CD4-positive, alpha-beta T cell treated with Interleukin-10 for 1 hour (primary cell): ENCODE results near the gene FZD10.

Experiments used
- DNase-seq: peaks from one replicate; pipeline ENCODE4 v3.0.0-alpha.2; 2020

The FZD10 gene

DNA sequence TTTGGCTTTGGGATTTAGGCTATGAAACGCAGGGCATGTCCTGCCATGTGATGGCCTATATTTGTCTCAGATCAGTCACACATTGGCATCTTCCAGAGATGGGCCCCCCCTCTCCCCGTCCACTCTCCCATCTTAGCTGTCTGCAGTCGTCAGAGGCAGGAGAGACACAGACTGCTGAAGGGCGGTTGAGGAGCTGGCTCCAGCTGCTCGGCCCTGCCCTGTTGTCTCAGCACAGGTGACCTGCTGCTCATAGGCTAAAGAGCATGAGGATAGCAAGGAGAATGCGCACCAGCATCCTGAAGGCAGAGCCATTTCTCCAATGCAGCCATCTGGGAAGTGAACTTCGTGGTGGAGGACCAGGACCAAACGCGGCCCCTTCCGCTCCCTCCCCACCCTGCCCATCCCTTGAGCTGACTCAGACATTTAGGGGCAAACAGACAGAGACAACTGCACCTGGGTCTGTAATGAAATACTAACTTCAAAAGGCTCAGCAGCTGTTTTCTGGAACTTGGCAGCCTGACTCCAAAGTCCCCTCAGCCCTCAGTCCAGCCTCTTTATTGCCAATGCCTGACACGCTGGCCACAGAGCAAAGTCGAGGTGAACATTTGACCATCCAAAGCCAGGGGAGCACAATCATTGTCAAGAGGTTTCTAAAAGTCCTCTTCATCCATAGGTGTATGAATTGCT is 22.3 kb downstream of the FZD10 start:
- DNase-seq: no peak

DNA sequence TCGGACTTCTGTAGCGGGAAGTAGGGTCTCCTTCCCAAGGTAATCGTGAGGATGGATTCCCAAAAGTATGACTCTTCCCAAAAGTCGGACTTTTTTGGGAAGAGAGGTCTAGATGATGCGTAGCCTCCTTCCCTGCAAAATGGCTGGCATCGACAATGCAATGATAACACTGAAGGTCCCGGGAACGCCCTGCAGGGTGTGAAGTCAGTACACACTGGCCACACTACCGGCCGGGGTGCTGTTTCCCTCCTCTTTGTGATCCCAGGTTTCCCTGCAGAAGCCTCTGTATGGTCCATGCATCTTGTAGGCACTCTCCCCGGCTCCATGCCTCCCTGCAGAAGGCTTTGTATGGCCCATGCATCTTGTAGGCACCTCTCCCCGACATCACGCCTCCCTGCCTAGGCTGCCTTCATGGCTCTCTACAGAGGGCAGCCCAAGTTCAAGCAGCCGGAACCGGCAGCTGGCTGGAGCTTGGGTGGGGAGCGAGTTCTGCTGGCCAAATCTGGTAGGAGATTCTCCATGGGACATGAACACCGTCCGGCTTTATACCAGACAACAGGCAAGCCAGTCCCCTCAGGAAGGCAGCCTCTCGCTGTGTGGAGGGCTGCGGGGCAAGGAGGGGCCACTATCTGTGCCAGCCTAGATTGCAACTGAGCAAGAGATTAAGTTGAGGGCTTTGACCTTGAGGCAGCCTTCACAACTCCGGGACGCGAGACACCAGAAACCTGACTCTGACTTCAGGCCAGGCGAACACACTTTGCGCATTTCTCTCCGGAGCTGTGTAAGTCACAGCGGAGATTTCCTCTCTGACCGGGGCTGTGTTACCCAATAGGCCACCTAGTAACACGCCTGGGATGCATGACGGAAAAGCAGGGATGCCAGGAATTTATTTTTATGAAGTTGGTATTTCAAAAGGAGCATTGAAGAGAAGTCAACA is 23.5 kb downstream of the FZD10 start:
- no peak for DNase-seq

DNA sequence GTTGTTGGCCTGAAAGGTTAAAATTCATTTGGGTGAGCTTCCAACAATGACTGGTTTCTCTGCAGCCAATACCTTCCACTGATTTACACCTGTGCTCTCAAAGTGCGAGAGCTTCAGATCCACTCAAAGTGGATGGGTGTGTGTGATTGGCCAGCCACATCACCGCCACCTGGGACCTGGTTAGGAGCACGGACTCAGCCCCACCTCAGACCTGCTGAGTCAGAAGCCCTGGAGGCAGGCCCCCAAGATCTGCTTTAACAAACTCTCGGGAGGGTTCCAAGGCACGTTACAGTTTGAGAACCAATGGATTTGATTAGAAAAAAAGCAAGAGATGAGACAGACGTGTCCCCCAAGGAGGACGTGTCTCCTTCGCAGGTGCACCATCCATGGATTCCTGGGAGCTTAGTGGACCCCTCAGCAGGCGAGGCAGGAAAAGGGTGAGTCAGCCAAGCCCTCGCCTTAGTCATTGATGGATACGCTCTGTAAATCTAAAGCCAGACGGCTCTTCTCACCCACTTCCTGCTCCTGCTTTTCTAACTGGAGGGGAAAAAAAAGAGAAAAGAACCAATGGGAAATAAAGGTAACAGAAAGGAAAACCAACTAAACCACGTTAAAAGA is 24.5 kb downstream of the FZD10 start:
- DNase-seq: no peak

DNA sequence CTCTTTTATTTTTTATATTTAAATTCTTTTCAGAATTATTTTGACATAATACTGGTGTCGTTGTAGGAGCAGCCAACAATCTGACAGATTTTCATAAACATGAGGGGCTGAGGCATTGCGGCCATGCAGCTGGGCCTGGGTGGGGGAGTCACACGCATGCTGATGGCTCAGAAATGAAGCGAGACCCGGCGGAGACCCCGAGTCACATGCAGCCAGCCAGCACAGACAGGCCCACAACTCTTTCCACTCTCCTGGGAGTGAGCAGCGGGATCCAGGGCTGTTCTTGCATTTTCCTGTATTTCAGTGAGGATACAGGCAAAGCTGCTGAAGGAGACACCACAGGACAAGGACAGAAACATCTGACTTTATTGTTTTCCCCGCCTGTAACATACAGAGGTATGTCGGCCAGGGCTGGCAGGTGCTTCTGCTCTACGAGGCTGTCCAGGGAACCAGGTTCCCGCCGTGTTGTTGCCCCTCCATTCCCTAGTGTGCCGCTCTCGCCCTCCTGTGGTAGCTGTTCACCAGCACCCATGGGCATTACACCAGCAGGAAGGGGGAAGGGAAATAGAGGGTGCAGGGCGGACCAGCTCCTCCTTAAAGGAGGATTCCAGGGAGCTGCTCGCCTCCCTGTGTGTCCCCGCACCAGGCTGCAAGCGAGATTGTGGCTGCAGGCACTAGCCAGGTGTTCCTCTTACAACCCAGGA is 30.5 kb downstream of the FZD10 start:
- DNase-seq: no peak

DNA sequence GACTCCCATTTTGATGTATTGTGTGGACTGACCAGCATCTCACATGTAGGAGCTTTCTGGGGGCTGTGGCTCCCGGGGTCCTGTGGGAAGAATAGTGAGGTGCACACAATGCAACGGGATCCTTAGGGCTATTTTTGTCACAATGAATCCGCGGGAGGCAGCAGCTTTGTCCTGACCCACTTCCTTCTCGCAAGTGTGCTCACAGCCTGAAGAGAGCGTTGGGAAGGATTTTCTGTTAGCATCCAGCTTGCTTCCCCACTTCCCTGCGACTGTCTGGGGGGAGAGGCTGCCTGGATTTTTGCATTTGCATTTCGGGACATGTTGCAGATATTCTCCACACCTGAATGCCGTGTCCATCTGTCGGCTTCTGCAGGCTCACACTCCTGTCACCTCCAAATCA is 31.9 kb downstream of the FZD10 start:
- no peak for DNase-seq

DNA sequence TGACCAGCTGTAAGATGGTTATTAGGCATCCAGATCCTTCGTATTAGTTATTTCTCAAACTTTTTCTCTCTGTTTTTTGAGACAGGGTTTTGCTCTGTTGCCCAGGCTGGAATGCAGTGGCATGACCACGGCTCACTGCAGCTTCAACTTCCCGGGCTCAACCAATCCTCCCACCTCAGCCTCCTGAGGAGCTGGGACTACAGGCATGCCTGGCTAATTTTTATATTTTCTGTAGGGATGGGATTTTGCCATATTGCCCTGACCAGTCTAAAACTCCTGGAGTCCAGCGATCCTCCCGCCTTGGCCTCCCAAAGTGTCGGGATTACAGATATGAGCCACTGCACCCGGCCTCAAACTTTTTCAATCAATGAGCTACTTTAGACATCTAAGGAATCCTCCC is 33.1 kb downstream of the FZD10 start:
- no peak for DNase-seq

DNA sequence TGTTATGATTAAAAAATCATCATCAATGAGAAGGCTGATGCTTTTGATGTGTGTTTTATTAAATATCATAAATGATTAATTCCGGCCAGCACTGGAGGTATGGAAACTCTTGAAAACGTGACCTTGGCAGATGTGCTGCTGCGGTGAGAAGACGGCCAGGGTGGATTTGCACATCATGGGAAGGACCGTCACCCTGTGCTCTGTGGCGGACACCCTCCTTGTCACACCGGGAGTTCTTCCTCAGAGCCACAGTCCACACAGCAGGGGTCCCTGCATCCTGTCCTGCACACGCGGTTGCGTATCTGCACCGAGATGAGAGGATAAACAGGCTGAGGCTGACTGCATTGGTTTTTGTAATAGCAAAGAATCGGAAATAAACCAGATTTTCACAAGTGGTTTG is 33.5 kb downstream of the FZD10 start:
- DNase-seq: no peak

DNA sequence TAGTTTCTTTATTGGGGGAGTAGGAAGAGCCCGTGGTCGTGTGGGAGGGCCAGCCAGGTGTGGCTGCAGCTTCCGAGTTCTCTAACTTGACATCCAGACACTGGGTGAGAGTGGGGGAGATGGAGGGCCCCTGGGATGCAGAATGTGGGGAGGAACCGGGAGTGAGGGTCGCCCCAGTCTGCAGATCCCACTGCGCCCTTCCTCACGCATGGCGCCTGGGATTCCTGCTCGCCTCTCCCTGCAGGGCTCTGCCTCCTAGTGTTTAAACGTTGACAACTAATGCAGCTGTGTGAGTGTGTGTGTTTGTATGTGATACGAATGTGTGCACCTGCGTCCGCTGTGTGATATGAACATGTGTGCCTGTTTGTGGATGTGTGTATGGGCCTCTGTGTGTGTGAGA is 34.6 kb downstream of the FZD10 start:
- no peak for DNase-seq

DNA sequence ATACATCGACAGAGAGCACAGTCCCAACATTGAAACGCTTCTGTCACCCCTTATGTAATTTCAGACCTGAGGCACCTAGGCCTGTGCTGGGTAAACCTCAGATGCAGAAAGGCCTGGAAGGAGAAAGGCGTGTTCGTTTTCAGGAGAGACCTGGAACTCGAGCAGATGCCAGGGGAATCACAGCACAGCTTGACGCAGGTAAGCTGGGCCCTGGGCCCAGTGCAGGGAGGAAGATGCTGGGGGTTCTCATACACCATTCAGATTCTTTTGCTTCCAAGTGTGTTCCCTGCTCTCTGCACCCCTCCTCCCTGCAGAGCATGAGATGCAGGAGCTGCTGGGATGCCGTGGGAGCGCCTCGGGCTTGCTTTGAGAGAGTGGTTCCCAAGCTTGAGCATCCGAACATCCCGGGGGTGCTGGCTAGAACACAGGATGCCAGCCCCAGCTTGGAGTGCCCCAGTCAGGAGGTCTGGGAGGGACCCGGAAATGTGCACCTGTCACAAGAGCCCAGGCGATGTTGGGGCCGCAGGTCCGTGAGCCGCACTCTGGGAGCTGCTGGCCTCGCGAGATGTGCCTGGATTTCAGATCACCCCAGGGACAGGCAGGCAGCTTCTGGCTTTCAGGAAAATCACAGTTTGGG is 35.9 kb downstream of the FZD10 start:
- no peak for DNase-seq

DNA sequence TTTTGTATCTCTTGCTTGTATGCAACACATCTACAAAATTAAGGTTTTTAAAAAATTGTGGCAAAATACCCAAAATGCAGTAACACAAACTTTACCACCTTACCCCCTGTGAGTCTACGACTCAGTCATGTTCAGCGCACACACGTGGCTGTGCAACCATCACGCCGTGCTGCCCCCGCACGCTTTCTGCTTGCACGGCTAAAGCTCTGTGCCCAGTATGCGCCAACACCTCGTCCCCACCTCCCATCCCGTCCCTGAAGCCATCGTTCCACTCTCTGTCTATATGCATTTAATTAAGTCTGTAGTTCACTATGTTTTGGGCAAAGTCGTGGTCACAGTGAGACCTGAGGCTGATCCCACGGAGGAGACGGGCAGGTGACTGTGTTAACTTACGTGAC is 36.4 kb downstream of the FZD10 start:
- DNase-seq: no peak

DNA sequence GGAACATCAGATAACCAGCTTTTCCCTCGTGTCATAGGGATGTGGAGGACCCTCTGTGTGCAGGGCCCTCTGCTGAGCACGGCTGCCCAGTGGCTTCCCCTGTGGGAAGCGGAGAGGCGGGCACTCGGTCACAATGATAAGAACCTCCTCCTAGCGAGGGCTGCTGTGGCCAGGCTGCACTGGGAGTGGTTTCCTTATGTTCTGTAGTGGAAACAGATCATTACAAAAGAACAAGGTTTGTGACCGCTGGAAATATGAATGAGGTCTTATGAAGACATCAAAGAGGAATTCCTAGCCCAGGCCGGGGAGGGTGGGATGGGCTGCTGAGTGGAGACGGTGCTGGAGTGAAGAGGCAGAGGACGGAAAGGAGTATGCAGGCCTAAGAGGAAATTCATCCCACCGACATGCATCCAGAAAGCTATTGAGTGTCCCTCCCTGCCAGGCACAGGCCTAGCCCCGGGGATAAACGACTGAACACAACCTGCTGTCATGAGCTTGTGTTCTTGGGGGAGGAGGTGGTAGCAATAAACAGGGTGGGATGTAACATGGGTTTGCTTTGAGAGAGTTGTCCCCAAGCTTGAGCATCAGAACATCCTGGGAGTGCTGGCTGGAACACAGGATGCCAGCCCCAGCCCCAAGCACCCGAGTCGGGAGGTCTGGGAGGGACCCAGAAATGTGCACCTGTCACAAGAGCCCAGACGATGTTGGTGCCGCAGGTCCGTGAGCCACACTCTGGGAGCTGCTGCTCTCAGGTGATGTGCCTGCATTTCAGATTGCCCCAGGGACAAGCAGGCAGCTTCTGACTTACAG is 37.5 kb downstream of the FZD10 start:
- no peak for DNase-seq

DNA sequence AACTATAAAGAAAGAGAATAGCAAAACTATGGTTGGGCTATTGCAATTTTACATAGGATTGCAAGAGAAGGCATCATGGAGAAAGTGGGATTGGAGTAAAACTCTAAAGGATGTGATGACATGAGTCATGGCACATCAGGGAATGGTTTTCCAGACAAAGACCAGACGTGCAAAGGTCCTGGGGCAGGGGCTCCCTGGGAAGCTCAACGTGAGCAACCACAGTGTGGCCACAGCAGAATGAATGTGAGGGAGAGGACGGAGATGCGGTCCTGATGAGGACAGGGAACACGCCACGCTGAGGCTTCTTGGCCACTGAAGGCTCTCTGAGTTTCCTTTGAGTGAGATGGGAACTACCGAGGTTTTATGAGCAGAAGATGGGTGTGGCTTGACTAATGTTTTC is 38.2 kb downstream of the FZD10 start:
- no peak for DNase-seq

DNA sequence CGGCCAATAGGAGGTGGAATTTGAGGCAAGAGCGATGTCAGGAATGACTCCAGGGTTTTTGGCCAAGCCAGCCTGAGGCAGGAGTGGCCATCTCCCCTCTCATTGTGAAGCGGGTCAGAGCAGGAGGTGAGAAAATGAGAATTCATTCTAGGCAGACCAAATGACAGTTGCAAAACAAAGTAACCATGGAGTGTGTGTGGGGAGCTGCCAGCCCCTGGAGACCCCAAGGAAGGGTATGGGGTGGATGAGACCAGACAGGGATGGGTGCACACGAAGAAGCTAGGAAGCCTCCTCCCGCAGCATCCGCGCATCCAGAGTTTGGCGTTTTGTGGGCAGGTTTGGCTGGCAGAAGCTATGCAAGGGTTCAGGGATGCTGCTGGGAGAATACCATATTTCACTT is 38.8 kb downstream of the FZD10 start:
- no peak for DNase-seq

DNA sequence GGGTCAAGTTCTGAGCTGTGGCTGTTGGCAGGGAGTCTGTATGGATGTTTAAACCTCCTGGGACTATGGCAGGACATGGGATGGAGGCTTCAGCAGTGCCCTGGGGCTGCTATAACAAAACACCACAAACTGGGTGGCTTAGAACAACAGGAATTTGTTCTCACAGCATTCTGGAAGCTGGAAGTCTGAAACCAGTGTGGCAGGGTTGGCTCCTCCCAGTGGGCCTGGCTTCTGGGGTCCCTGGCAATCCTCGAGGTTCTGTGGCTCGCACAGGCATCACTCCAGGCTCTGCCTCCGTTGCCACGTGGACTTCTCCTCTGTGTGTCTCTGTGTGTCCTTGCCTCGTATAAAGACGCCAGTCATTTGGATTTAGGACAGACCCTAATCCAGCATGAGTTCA is 39.9 kb downstream of the FZD10 start:
- DNase-seq: no peak

DNA sequence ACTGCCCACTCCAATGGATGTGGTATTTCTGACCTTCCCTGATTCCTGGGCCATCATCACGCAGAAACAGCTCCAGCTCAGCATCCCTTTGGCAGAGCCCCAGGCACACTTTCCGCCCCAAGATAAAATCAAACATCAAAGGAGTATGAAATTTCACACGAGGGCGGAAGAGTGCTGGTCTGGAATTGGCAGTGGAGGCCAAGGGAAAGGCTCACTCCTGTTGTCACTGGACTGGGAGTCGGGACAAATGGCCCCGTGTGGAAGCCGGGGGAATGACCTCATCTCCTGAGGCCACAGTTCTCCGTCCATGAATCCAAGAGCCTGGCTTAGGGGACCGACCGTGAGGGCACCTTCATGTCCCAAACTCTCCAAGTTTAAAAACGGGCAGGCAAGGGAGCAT is 40.9 kb downstream of the FZD10 start:
- DNase-seq: no peak

DNA sequence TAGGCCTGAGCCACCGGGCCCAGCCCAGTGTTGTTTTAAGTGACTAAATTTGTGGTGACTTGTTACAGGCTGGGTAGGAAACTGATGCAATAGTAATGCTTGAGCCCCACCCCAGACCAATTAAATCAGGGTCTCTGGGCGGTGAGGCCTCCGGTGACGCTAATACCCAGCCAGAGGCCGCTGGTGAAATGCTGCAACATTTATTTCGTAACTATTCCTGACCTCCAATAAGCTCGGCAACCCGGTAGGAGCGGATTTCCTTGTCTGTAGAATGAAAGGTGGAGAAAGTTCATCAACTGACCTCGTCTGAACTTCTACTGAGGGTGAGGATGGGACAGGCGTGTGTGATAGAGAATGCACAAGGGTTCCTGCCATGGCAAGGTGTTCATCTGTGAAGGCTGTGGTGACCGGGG is 42.3 kb downstream of the FZD10 start:
- DNase-seq: no peak

DNA sequence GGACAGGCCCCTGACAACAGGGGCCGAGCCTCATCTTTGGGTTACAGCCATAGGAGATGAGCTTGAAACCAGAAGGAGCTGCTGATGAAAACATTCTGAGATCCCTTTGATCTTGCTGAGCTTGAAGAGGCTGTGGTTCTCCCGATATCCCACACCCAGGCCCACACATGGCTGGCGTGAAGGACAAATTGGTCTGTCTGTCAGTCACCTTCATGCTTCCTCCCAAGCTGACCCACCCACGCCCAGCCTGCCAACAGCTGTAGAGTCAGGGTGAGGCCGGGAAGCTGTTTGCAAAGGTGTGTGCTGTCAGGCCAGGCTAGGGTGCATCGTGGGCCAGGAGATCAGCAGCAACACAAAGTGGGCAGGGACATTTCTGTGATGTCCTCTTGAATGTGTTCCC is 43.2 kb downstream of the FZD10 start:
- no peak for DNase-seq

DNA sequence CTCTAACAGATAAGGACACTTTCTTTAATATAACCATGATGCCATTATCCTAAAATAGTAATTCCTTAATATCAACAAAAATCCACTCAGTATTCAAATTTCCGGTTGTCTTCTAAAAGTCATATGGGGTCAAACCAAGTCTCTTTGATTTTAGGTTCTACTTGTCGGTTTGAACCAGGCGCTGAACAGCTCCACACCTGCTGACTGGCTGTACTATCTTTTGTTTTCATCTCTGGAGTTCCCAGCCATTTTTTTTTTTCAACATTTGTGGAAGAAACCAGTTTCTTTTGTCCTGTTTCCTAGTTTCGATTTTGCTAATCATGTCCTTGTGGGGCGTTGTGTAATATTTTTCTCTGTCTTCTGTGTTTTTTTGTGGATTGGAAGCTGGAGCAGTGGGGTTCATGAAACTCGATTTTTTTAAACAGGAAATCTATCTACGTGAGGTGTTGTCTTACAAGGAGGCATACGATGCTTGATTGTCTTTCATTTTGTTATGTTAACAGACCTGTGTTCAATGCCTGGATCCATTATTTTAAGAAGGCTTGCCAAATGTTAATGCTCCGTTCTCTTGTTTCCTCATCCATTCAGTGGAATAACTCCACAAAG is 50.2 kb downstream of the FZD10 start:
- DNase-seq: no peak

DNA sequence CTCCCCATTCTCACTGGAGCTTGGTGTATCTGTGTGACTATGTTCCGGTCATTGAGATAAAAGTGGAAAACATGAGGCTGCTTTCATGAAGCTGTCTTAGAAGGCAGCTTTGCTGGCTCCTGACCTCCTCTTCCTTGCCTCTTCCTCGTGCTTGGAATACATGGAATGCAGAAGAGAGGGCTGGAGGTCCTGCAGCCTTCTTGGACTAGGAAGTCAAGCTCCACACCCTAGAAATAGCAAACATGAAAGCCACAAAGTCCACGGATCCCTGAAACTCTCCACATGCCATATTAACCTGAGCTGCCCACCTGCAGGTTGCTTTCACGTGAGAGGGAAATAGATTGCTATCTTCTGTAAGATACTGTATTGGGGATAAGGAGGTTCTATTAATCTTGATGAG is 51.0 kb downstream of the FZD10 start:
- no peak for DNase-seq

DNA sequence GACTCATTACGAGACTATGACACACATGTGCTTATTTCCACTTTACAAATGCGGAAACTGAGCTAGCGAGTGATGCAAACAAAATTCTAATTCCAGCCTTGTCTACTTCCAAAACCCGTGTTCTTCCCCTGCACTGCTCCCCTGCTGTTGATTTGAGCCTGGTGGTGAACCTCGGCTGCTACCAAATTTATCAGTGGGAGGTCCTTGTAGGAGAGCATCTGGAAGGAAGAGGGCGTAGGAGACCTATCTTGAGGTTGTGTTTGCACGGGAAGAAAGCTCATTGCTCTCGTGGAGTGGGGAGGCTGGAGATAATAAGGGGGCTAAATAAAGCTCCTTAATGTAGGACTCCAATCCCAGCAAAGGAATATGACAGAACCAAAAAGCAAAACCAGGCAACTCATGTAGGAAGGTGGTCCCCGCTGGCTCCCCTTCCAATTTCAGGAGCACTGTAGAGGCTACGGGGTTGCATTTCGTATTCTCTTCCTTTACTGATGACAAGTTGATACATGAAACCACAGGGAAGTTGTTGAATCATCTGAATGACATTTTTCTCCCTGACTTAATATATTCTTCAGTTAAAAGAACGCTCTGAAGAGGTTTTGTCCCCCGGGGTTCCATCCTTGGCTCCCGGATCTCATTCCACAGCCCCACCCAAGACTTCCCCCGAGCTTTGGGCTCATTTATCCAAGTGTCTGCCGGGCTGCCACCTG is 52.6 kb downstream of the FZD10 start:
- no peak for DNase-seq
